Mucosa of stomach (tissue), 1 donor: Measurements from ENCODE around the gene ITGB2.
A peak's percentile ranks its signal among the peaks of the same experiment; 100 is the strongest.
"Not testable (repeated sequence)": the region's sequence is repeated elsewhere in the genome, so short reads cannot be mapped to it uniquely, and the experiment has no call there.

Experiments
- H3K27me3 ChIP-seq: one replicate; pipeline ENCODE4 v1.7.0; 2013; ENCODE audit warnings: mild to moderate bottlenecking, low read length; ENCODE audit not compliant: control insufficient read depth, insufficient read depth
- H3K36me3 ChIP-seq: one replicate; pipeline ENCODE4 v1.7.0; 2013; ENCODE audit warnings: low read length; ENCODE audit not compliant: control insufficient read depth, insufficient read depth
- H3K4me1 ChIP-seq: one replicate; pipeline ENCODE4 v1.7.0; 2013; ENCODE audit warnings: mild to moderate bottlenecking, low read length; ENCODE audit not compliant: control insufficient read depth, insufficient read depth
- H3K4me3 ChIP-seq: one replicate; pipeline ENCODE4 v1.7.0; 2013; ENCODE audit warnings: low read length
- H3K9ac ChIP-seq: one replicate; pipeline ENCODE4 v1.7.0; 2013; ENCODE audit warnings: mild to moderate bottlenecking, low read length, moderate library complexity
- H3K9me3 ChIP-seq: one replicate; pipeline ENCODE4 v1.7.0; 2013; ENCODE audit warnings: mild to moderate bottlenecking, low read length, moderate library complexity; ENCODE audit not compliant: control insufficient read depth
- donor health status: Pancreatic carcinoma.

Gene ITGB2

DNA sequence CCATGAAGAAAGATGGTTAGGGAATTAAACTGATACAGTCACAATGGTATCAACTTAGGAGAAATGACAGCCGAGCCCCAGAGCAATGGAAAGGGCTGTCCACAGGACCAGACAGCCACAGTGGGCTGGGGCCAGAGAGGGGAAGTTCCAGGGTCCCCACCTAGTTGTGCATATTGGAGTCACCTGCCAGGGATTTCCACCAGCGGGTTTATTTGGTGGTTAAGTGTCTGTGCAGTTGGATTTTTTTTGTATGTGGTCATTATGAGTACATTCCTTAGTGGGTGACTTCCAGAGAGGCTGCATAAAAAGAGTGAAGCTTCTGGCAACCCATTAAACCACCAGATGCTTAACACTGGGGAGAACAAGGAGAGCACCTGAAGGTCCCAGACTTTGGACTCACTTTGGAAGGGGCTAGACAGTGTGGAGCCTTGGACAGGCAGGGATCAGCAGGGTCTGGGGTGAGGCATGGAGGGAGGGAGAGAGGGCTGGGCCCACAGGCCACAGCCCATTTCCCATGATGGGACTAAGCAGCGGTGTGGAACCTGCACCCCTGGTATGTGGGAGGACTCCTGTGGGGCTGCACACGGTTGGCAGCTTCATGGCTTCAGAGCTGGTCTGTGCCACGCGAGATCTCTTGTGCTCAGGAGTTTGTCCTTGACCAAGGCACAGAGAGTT lies 39.4 kb downstream of the ITGB2 start:
- no peak overlapping the region for H3K9ac ChIP-seq
- no peaks in the 10 kb centered on the region for H3K9me3 ChIP-seq
- H3K4me3 ChIP-seq = no peak overlapping the region
- peaks cover 10% of the 10 kb centered on the region for H3K4me1 ChIP-seq
- no peaks in the 10 kb centered on the region for H3K36me3 ChIP-seq
- H3K27me3 ChIP-seq = no peaks in the 10 kb centered on the region

DNA sequence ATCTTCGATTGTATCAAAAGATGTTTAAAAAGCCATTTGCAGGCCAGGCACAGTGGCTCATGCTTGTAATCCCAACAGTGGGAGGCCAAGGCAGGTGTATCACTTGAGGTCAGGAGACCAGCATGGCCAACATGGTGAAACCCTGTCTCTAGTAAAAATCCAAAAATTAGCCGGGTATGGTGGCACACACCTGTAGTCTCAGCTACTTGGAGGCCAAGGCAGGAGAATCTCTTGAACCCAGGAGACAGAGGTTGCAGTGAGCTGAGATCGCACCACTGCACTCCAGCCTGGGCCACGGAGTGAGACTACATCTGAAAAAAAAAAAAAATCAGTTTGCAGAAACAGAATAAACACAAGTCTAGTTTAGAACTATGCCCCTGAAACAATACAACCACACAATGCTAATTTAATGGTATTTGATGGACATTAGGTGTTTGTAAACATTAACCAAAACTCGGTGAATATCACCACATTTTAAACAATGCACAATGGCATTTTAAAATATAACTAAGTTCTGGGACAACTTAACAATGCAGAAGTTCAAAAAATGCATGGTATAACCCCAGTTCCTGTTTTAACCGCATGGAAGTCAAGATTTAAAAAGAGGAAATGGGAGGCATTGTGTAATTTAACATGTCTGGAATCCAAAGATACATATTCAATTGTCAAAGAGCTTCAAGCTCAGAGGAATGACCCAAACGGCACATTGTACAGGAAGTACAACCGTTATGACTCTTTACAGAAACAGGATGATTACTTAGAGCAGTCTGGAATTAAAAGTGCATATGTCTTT lies 40.1 kb downstream of the ITGB2 start:
- Histone ChIP-seq H3K36me3 (no peaks in the 10 kb centered on the region), H3K9me3 (no peaks in the 10 kb centered on the region), H3K4me3 (no peak overlapping the region), H3K9ac (no peak overlapping the region), H3K27me3 (no peaks in the 10 kb centered on the region), H3K4me1 (peaks cover 10% of the 10 kb centered on the region)

DNA sequence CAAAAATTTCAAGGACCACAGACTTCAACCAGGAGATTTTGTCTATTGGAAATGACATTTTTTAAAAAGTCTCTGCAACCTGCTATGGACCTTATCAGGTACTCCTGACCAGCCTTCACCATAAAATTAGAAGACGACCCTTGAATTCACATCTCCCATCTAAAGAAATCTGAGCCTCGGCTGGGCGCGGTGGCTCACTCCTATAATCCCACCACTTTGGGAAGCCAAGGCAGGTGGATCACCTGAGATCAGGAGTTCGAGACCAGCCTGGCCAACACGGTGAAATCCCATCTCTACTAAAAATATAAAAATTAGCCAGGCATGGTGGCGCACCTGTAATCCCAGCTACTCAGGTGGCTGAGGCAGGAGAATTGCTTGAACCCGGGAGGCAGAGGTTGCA lies 41.5 kb downstream of the ITGB2 start:
- not testable (repeated sequence) for H3K27me3 ChIP-seq, H3K36me3 ChIP-seq
- peaks cover 23% of the 10 kb centered on the region for H3K4me1 ChIP-seq

DNA sequence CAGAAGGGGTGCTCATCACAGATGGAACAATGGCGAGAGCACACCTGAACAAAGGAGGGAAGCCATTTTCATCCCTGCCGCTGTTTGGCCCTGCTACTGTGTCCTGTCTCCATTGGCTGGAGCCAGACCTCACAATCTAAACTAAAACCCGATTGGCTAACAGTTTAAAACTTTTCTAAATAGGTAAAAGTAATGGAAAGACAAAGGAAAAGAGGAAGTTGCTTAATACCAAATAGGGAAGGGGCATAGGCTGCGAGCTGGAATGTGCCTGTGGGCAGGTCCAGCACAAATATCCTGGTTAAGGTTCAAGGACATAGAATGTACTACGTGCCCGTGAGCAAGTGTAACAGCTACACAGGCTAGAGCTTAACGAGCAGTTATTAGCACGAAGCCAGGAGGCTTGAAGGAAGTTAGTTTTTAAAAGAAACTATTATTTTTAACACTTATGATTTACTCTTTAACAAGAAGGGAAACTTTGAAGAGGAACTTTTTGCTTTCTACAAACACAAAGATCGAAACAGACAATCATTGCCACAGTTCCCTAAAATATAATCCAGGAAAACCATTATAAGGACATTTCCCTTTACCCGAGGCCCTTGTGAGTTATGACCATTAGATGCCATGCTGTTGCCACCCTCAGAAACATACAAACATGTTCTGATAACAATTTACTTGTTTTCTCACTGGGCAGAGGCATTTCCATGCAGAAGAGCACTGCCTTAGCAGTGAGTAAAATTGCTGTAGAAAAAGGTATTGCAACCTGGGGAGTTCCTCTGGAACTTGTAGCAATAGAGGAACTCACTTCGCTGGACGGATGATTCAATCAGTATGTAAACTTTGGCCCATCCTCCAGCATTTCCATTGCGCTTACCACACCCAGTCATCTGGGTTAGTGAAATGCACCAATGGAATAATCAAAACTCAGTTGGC lies 42.4 kb downstream of the ITGB2 start:
- Histone ChIP-seq H3K9me3 (no peaks in the 10 kb centered on the region), H3K4me1 (peaks cover 24% of the 10 kb centered on the region), H3K9ac (no peak overlapping the region), H3K4me3 (no peak overlapping the region), H3K36me3 (no peaks in the 10 kb centered on the region), H3K27me3 (no peaks in the 10 kb centered on the region)

More for the DNA sequence above, 41.5 kb downstream of the ITGB2 start:
- not testable (repeated sequence) for H3K9me3 ChIP-seq, H3K9ac ChIP-seq, H3K4me3 ChIP-seq

DNA sequence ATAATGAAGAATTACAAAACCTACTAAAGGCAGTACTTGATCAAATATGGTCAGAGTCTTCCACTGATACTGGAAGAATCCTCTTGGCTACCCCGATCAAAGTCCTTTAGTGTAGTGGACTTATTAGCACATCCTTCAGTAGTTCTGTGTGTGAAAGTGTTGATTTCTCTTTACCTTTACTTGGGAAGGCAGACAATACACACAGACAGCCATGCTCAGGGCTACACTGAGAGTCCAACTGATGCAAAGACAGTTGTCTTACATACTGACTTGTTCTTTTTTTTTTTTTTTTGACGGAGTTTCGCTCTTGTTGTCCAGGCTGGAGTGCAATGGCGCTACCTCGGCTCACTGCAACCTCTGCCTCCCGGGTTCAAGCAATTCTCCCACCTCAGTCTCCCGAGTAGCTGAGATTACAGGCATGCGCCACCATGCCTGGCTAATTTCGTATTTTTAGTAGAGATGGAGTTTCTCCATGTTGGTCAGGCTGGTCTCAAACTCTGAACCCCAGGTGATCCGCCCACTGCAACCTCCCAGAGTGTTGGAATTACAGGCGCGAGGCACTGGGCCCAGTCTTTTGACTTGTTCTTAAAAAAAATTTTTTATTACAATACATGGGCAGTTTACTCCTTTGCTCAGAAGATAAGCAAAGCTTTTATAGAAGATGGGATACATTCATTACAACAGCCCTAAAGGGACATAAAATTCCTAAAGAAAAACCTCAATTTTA lies 43.7 kb downstream of the ITGB2 start:
- no peak overlapping the region for H3K4me3 ChIP-seq
- H3K9ac ChIP-seq = no peak overlapping the region
- peaks cover 24% of the 10 kb centered on the region for H3K4me1 ChIP-seq
- no peaks in the 10 kb centered on the region for H3K27me3 ChIP-seq
- H3K9me3 ChIP-seq = no peaks in the 10 kb centered on the region
- H3K36me3 ChIP-seq = no peaks in the 10 kb centered on the region

DNA sequence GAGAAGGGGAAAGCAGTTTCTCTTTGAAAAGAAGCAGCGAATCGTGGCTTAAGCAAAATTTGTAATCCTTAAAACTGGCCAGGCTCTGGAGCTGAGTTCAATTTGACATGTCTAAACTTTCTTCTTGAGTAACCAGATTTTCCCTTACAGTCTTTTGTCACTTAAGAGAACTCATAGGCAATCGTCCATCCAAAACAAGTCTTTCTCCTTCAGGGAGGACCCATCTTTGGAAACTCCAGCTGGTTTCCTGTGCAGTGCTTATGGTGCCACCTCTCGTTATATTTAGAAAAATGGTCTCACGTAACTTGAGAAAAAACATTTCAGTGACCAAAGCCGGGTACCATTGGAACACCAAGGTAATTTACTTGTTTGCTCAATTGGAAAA lies 45.4 kb downstream of the ITGB2 start:
- Histone ChIP-seq H3K4me3 (peak overlapping the region; percentile 15), H3K9me3 (no peaks in the 10 kb centered on the region), H3K36me3 (no peaks in the 10 kb centered on the region), H3K4me1 (peaks cover 38% of the 10 kb centered on the region), H3K27me3 (no peaks in the 10 kb centered on the region), H3K9ac (peak overlapping the region; percentile 66)

DNA sequence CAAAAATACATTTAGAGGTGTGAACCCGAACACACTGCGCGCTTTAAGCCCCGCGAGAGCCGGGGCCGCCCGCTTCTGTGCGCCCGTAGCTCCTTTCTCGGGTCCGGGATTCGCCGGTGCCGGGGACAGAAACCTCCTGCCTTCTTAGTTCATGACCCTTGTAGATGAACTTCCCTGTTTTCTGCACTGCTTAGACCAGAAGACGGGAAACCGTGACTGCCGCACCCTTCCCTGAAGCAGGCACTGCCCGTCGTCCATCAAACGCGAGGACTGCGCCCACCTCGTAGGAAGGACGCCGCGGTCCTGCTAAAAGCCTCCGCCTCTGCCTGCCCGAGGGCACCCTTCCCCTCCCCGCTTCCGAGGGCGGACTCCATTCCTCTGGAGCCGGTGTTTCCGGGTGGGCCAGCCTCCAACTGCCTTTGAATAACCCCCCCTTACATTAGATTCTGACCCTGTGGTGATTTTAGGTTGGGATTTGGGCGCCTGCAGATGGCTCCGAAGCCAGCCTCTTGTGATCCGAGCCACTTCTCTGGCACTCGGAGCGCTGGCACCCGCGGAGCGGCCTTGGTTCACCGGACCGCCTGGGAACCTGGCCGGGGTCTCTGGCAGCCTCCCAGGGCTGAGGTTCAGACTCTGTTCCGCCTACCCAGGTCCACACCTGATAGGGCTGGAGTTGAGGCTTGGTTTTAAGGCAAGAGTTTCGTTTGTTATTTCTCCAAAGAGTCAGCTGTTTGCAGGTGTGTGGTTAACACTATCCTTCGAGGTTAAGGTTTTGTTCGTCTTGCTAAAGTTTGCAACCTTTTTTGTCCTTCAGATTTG lies 46.0 kb downstream of the ITGB2 start:
- H3K36me3 ChIP-seq = no peaks in the 10 kb centered on the region
- H3K4me1 ChIP-seq = peaks cover 44% of the 10 kb centered on the region
- H3K9me3 ChIP-seq = no peaks in the 10 kb centered on the region
- peak overlapping the region; percentile 66 for H3K9ac ChIP-seq
- no peaks in the 10 kb centered on the region for H3K27me3 ChIP-seq
- H3K4me3 ChIP-seq = peak overlapping the region; percentile 15

DNA sequence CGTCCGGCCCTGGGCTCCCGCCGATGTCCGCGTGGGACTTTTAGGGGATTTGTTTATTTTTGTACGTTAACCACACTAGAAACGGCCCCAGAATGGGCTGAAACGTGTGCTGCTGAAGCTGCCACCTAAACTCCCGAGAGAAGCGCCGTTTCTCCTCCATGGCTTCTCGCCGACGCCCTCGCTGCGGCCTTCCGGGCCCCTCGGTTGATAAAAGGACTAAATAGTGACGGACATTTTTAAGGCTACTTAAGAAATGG lies 46.5 kb downstream of the ITGB2 start:
- H3K9me3 ChIP-seq = no peaks in the 10 kb centered on the region
- no peaks in the 10 kb centered on the region for H3K27me3 ChIP-seq
- H3K4me3 ChIP-seq = peak overlapping the region; percentile 15
- H3K9ac ChIP-seq = peak overlapping the region; percentile 66
- no peaks in the 10 kb centered on the region for H3K36me3 ChIP-seq
- peaks cover 50% of the 10 kb centered on the region for H3K4me1 ChIP-seq

DNA sequence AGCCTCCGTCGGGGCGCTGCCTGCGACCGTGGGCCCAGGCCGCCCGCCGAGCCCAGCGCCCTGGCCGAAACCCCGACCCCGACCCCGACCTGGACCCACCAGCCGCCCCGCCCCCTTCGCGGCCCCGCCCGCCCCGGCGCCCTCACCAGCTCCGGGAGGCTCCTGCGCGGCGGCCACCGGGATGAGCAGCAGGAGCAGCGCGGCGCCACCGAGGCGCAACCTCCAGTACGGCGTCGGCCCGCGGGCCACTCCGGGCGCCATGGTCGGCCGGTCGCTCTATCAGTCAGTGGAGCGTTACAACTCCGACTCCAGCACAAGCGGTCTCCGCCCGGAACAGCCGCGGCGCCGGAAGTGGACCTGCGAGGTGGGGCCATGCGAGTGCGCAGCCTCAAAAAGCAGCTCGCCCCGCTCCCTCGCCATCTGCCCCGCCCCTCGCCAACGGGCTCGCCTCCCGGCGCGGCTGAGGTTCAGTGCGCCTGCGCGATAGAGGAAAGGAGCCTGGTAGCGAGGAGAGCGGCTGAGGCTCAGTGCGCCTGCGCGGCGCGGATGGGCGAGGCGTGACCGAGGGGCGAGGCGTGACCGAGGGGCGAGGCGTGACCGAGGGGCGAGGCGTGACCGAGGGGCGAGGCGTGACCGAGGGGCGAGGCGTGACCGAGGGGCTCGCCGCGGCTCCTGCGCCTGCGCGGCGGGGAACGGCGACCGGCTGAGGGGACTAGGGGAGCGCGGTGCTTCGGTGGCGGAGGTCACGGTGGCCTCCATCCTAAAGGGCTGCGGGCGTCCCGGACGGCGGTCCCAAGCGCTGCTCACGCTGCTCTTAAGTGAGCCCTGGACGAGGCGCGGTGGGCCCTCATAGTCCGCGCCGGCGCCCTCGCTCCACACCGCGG lies 47.1 kb downstream of the ITGB2 start, which contains the start of gene PTTG1IP:
TSS of gene PTTG1IP (minus strand) at position 335 of the 884 bp plus-strand sequence. CDS start at position 261, 74 bp downstream.
- Histone ChIP-seq H3K4me1 (peaks cover 51% of the 10 kb centered on the region), H3K9ac (peak within 1 kb of the TSS; percentile 87), H3K4me3 (peak within 1 kb of the TSS; percentile 92), H3K36me3 (no peaks in the 10 kb centered on the region), H3K27me3 (no peaks in the 10 kb centered on the region), H3K9me3 (no peaks in the 10 kb centered on the region)

DNA sequence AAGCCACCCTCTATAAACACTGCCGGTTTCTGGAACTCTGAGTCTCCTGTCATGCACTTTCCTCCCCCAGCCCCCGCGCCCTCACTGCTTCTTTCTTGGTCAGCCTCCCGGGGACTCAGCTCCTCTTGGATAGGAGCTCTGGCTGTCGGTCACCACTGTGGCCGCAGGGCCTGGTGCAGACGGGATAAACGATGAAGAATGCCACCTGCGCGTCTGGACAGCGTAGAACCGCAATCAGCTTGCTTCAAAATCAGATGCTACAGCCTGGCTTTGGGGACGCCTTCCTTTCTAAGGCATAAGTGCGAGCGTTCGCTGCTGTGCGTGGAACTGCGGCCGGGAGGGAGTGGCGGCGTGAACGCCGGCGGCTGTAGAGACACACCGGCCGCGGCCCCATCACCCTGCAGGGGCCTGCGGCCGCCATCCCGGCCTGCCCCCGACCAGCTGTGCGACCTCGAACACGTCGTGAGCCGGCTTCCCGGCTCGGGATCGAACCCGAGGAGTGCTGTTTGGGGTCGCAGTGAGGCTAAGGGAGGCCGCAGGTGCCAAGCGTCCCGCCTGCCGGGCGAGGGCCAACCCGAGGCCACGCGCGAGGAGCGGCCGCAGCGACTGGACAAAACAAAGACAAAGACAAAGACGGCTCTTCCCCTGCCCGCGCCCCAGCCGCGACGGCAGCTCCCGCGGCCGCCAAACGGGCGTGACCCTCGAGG lies 47.9 kb downstream of the ITGB2 start:
- Histone ChIP-seq H3K9me3 (no peaks in the 10 kb centered on the region), H3K27me3 (no peaks in the 10 kb centered on the region), H3K4me3 (peak overlapping the region; percentile 92), H3K4me1 (peaks cover 52% of the 10 kb centered on the region), H3K36me3 (no peaks in the 10 kb centered on the region), H3K9ac (peak overlapping the region; percentile 87)
